Measurements from ENCODE around the gene SLC13A5.

Gene SLC13A5

DNA sequence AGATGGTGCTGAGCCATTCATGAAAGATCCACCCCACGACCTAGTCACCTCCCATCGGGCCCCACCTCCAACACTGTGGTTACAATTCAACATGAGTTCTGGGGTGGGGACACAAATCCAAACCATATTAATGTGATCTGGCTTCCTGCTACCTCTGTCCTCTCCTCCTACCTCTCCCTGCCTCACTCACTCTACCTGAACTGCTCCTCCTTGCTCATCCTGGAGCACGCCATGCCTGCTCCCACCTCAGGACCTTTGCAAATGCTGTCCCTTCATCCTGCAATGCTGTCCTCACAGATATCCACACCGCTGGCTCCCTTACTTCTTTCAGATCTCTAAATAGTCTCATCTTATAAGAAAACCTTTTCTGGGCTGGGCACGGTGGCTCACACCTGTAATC, 10.8 kb upstream of the SLC13A5 start:
- H3K4me3 ChIP-seq (replicated peaks; ENCODE audit: low read depth, low read length): no peak overlapping the region
- DNase-seq (ENCODE audit: low read depth): no peak
- TF ChIP-seq, protein P1, sequence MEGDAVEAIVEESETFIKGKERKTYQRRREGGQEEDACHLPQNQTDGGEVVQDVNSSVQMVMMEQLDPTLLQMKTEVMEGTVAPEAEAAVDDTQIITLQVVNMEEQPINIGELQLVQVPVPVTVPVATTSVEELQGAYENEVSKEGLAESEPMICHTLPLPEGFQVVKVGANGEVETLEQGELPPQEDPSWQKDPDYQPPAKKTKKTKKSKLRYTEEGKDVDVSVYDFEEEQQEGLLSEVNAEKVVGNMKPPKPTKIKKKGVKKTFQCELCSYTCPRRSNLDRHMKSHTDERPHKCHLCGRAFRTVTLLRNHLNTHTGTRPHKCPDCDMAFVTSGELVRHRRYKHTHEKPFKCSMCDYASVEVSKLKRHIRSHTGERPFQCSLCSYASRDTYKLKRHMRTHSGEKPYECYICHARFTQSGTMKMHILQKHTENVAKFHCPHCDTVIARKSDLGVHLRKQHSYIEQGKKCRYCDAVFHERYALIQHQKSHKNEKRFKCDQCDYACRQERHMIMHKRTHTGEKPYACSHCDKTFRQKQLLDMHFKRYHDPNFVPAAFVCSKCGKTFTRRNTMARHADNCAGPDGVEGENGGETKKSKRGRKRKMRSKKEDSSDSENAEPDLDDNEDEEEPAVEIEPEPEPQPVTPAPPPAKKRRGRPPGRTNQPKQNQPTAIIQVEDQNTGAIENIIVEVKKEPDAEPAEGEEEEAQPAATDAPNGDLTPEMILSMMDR (IDR thresholded peaks at IDR 0.05; ENCODE audit: low read length, missing control alignments): no peak

DNA sequence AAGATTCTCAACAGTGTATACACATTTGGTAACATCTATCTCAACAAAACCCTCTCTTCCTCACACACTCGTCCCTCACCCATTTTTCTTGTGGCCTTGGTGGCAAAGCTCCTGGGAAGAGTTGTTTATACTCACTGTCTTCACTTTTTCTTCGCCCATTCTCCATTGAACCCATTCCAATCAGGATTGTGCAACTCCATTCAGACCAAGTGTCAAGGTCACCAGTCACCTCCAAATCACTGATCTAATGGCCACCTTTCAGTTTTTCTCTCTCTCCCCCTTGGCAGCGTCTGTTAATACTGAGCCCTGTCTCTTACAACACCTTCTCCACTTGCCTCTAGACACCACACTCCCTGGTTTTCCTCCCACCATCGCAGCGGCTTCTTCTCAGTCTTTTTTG, 8.6 kb upstream of the SLC13A5 start:
- no peak overlapping the region for H3K4me3 ChIP-seq (replicated peaks; ENCODE audit: low read depth, low read length)
- no peak for DNase-seq (ENCODE audit: low read depth)
- TF ChIP-seq, protein P1 (IDR thresholded peaks at IDR 0.05; ENCODE audit: low read length, missing control alignments): no peak

- no peak overlapping the region for H3K4me3 ChIP-seq (replicated peaks; ENCODE audit: low read depth, low read length)
- DNase-seq (ENCODE audit: low read depth): no peak
- TF ChIP-seq, protein P1 (IDR thresholded peaks at IDR 0.05; ENCODE audit: low read length, missing control alignments): no peak
These were observed 3.6 kb upstream of the SLC13A5 start for GRCh38 chr17:6716736-6717135.

DNA sequence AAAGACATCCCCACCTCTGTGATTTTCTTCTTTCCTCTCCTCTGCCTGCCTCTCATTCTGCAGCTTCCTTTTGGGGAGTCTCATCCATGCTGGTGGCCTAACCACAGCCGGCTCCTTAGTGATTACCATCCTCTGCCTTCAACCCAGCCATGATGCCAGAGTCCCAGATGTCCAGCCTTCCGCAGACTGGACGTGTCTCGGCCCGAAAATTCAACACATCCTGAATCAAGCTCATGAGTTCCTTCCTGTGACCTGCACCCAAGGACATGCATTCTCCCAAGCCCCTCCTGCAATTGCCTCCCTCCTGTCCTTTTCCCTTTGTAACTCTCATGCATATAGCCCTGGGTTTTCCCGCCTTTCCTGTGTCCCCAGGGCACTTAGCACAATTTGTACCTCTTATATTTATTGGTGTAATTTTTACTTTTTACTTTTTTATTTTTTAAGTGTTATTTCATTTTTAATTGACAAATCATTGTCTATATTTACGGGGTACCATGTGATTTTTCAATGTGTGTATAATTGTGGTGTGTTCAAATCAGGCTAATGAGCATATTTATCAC, 1.2 kb upstream of the SLC13A5 start:
- no peak for DNase-seq (ENCODE audit: low read depth)

DNA sequence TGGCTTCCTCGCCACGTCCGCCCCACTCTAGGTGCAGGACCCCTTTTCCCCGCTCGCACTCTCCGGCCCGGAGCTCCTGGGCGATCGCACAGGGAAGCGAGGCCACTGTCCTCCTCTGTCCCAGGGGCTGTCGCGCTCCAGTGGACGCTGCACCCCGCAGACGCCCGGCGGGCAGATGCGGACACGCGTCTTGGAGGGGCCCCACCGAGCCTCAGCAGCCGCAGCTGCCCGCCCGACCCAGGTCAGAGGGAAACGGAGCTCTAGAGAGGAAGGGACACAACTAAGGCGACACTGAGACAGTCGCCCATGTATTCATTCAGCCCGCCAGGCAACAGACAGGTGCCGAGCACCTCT, 726 bp upstream of the SLC13A5 start:
- H3K4me3 ChIP-seq (replicated peaks; ENCODE audit: low read depth, low read length): peak overlapping the region; percentile 29
- TF ChIP-seq, protein P1 (IDR thresholded peaks at IDR 0.05; ENCODE audit: low read length, missing control alignments): no peak

More for the DNA sequence above, 1.2 kb upstream of the SLC13A5 start:
- TF ChIP-seq, protein P1 (IDR thresholded peaks at IDR 0.05; ENCODE audit: low read length, missing control alignments): no peak
- no peak overlapping the region for H3K4me3 ChIP-seq (replicated peaks; ENCODE audit: low read depth, low read length)

DNA sequence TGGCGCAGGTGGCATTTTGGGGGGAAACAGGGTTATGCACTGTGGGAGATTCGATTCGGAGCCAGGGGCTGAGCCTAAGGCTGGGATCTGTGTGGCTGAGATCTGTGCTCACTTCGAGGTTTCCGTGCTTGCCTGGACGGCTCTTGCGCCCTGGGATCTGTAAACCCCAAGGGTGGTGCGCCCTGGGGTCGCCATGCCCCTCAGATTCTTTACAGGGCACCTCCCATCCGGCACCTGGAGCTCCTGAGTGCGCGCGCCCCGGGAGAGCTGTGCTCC, 377 bp downstream of the SLC13A5 start:
- TF ChIP-seq, protein P1 (IDR thresholded peaks at IDR 0.05; ENCODE audit: low read length, missing control alignments): no peak
- peak overlapping the region; percentile 29 for H3K4me3 ChIP-seq (replicated peaks; ENCODE audit: low read depth, low read length)
- no peak for DNase-seq (ENCODE audit: low read depth)

More for the DNA sequence above, 726 bp upstream of the SLC13A5 start:
- DNase-seq (ENCODE audit: low read depth): no peak

DNA sequence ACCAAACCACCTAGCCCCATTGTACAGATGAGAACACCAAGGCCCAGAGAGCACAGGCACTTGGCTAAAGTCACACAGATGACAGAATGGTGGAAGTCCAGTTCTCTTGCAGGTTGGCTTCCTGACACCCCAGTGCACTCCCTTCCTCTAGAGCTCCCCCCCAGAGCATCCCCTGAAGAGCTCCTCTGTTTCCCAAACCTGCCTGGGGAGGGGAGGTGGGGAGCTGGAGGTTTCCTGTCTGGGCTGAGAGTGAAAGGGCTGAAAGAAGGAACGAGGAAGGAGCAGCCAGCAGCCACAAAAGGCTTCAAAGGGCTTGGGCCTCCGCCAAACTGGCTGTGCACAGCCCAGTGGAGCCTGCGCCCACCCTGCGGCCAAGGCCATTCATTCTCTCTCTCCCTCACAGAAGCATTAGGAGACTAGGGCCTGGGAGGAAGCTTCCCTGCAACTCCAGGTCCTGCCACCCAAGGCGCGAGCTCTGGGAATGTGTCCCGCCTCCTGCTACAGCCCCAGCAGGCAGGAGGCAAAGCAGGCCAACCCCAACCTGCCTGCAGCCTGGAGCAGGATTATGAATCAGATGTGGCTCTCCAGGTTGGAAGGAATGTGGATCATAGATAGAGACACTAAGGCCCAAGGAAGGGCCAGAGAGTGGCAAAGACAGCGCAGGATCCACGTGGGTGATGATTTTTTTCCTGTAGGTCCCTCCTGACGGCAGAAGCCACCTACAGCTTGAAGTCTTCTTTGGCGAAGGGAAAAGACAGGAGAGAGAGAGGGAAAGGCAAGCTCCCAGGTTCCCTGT, 913 bp downstream of the SLC13A5 start:
- H3K4me3 ChIP-seq (replicated peaks; ENCODE audit: low read depth, low read length): no peak overlapping the region
- TF ChIP-seq, protein P1 (IDR thresholded peaks at IDR 0.05; ENCODE audit: low read length, missing control alignments): no peak
- DNase-seq (ENCODE audit: low read depth): peak; percentile 14

All from fibroblast of pulmonary artery (primary cell).